Heart left ventricle (tissue), 16 donors: ENCODE data around the gene CR2. TPM values are rescaled to one million over a fixed set of nuclear protein-coding genes. Genes with fewer than 3 reads are reported as not detected.

Experiments used
- ATAC-seq, 4 donors: fragments of 200-7000 bp; cut with Tn5 transposase; one replicate each; pipeline ENCODE4 v1.9.1; 2020 to 2022; ENCODE audit warnings: moderate library complexity in 4 of 4, mild to moderate bottlenecking in 3 of 4, moderate number of reproducible peaks in 1 of 4
- DNase-seq, 5 donors: peaks; one replicate each; pipeline ENCODE4 v3.0.0-alpha.2; 2020
- H3K27ac ChIP-seq, 12 donors: fragments of 200-600 bp; sonication (generic) in 4 of 12; one replicate each; pipeline versions ENCODE4 v1.5.0 to v1.8.0; 2016 to 2022; ENCODE audit warnings: mild to moderate bottlenecking in 2 of 12
- H3K27me3 ChIP-seq, 9 donors: fragments of 200-600 bp; sonication (generic) in 2 of 9; one replicate each; pipeline versions ENCODE4 v1.5.1 to v1.8.0; 2016 to 2022; ENCODE audit warnings: mild to moderate bottlenecking in 3 of 9
- H3K36me3 ChIP-seq, 9 donors: fragments of 200-600 bp; sonication (generic) in 2 of 9; one replicate each; pipeline versions ENCODE4 v1.5.0 to v1.8.0; 2018 to 2022; ENCODE audit warnings: mild to moderate bottlenecking in 2 of 9
- H3K4me1 ChIP-seq, 12 donors: fragments of 200-600 bp; sonication (generic) in 4 of 12; one replicate each; pipeline versions ENCODE4 v1.5.0 to v1.8.0; 2016 to 2022; ENCODE audit warnings: mild to moderate bottlenecking in 3 of 12
- H3K4me3 ChIP-seq, 12 donors: fragments of 200-600 bp; sonication (generic) in 4 of 12; one replicate each; pipeline versions ENCODE4 v1.5.0 to v1.8.0; 2017 to 2022; ENCODE audit warnings: mild to moderate bottlenecking in 9 of 12, moderate library complexity in 4 of 12
- H3K9me3 ChIP-seq, 12 donors: fragments of 200-600 bp; sonication (generic) in 4 of 12; one replicate each; pipeline versions ENCODE4 v1.5.0 to v1.8.0; 2016 to 2022; ENCODE audit warnings: mild to moderate bottlenecking in 1 of 12
- CTCF ChIP-seq, 12 donors: fragments of 200-600 bp; sonication (generic) in 4 of 12; IDR thresholded peaks; one replicate each; pipeline versions ENCODE4 v1.5.0 to v1.8.0; 2018 to 2022; ENCODE audit warnings: antibody characterized with exemption in 12 of 12, mild to moderate bottlenecking in 5 of 12
- POLR2A ChIP-seq, 2 donors: fragments of 450-650 bp; IDR thresholded peaks; one replicate each; pipeline ENCODE4 v1.6.1; 2017; ENCODE audit warnings: antibody characterized with exemption in 2 of 2, mild to moderate bottlenecking in 2 of 2, moderate library complexity in 2 of 2
- WGBS, 4 donors: extraction: QIAGEN DNeasy Blood & Tissue Kit in 2 of 4; methylation state at CpG; one replicate each; pipeline versions ENCODE4 v1.1.5 to v1.1.7; 2013 to 2018; 5-methylcytosine and 5-hydroxymethylcytosine counted together
- intact Hi-C, 10 donors: fragments of 100-400 bp; cut with DNase I; formaldehyde crosslinking; loops; one replicate each; pipeline versions ENCODE4 v1.11.1 to v1.14.2; 2022
- long read RNA-seq, 3 donors: library from polyadenylated mRNA; unstranded; transcript quantifications; one replicate each; pipeline ENCODE4 v2.0.0, GENCODE V29; 2020 to 2021
- polyA plus RNA-seq, 2 donors: library from polyadenylated mRNA; stranded (reverse); fragments of 200-250 nt; gene quantifications; one replicate each; pipeline ENCODE4 v1.2.3, GENCODE V29; 2013
- total RNA-seq, 9 donors: library from RNA; depleted of rRNA in 2 of 9; stranded (reverse); fragments of >200 nt in 2 of 9; fragmentation: NEBNext Ultra II Directional in 3 of 9; extraction: Animal tissue kit (Norgen Biotek cat#: 25700) in 3 of 9; gene quantifications; one replicate each; pipeline versions ENCODE4 v1.1.0 to v1.2.4, GENCODE V29; 2016 to 2023
- donor health status: ischemic (EF 13 %, LVEDD 7.1; RV severe dilation, severe dysfunction).
- donor health status: healthy with polysubstance abuse.
- donor health status: DM: no; HTN: yes; CAD: no.
- donor health status: DM: no; HTN: no; CAD: no.
- donor health status: ischemic (EF 25% LVEDD 6.9; RV normal size, moderate dysfunction).
- donor health status: ischemic (EF 25% LVEDD 5.7; RV mildly dilated, moderate dysfunction).
- donor health status: healthy.
- donor health status: DM: yes; HTN: yes; CAD: no.
- donor health status: ischemic (EF 35%, LVEDD 5.7; RV mildly dilated, moderate dysfunction).
- donor health status: nonischemic (EF 11% LVEDD 7.7; RV severe dilation, severe dysfunction).
- donor health status: DM: yes; HTN: yes; CAD: no.
- donor health status: PGD.
- donor health status: ischemic (EF 29% LVEDD 5.4; RV normal size, mild dysfunction).
- donor health status: nonischemic (EF 23%, LVEDD 6.1; RV moderate dilation, normal function).

The CR2 gene
- total RNA-seq = under 1 TPM in 1 of 9 donors, not detected in 8; 0.09 TPM
- polyA plus RNA-seq = under 1 TPM in 1 of 2 donors, not detected in 1; 0.03 TPM
- long read RNA-seq, donor 1 = 0 reads
- long read RNA-seq, donor 2 = 0 reads
- long read RNA-seq, donor 3 = 0 reads

GRCh38 chr1:207454046-207454964, at the start of gene CR2:
CR2 (plus strand) TSS chr1:207454328; CDS start chr1:207454419, 91 bp downstream.
- DNase-seq = peak in 3 of 5 donors; percentile 6 to 61 (median 16)
- intact Hi-C loops = no loop called here
- peak in 3 of 4 donors; percentile 49 to 75 (median 53) for ATAC-seq

GRCh38 chr1:207404849-207405525, 49.1 kb upstream of the CR2 start:
- Histone ChIP-seq H3K4me1 (peaks cover 0 to 24% (median 0%) of the 10 kb centered on the region in 12 donors), H3K27me3 (peaks cover 0 to 7% (median 0%) of the 10 kb centered on the region in 9 donors), H3K36me3 (no peaks in the 10 kb centered on the region), H3K27ac (no peak overlapping the region), H3K9me3 (no peaks in the 10 kb centered on the region), H3K4me3 (no peak overlapping the region)
- intact Hi-C loops = loop anchor here (1.0 to 10.0 kb wide), 15 partner anchors 80 to 323 kb away; partner anchors contain the start of genes C4BPB (in 2 of the 10) and CD55 (in 1 of the 10)
- no peak for DNase-seq
- WGBS, 4 donors = 80 to 81% (median 80%) methylated on average over 6 of the region's 6 CpGs
- TF ChIP-seq POLR2A (IDR thresholded peaks at IDR 0.05) (no peak), CTCF (IDR thresholded peaks at IDR 0.05) (peak; percentile 64 to 88 (median 78))
- ATAC-seq = peak in 3 of 4 donors; percentile 57 to 82 (median 70)

More at GRCh38 chr1:207454046-207454964, at the start of gene CR2:
- Histone ChIP-seq H3K27ac (no peak within 1 kb of the TSS), H3K27me3 (peaks cover 19 to 65% (median 29%) of the 10 kb centered on the region in 9 donors), H3K36me3 (no peaks in the 10 kb centered on the region), H3K4me3 (peak within 1 kb of the TSS; percentile 14 to 56 (median 38)), H3K9me3 (no peaks in the 10 kb centered on the region), H3K4me1 (peaks cover 2 to 16% (median 10%) of the 10 kb centered on the region in 12 donors)
- 2 to 3% (median 2%) methylated on average over 40 to 75 of the region's 75 CpGs for WGBS, 4 donors
- TF ChIP-seq CTCF (IDR thresholded peaks at IDR 0.05) (peak in 1 of 12 donors; percentile 25), POLR2A (IDR thresholded peaks at IDR 0.05) (no peak)

GRCh38 chr1:207405814-207406213, 48.3 kb upstream of the CR2 start:
- ATAC-seq = no peak
- Histone ChIP-seq H3K9me3 (no peaks in the 10 kb centered on the region), H3K27me3 (peaks cover 0 to 7% (median 0%) of the 10 kb centered on the region in 9 donors), H3K4me1 (peaks cover 0 to 24% (median 0%) of the 10 kb centered on the region in 12 donors), H3K27ac (peak overlapping the region in 1 of 12 donors; percentile 78), H3K4me3 (no peak overlapping the region), H3K36me3 (no peaks in the 10 kb centered on the region)
- no peak for DNase-seq
- intact Hi-C loops = loop anchor here (1.0 to 10.0 kb wide), 13 partner anchors 81 to 324 kb away; partner anchors contain the start of genes C4BPB (in 1 of the 10) and CD55 (in 1 of the 10)
- TF ChIP-seq CTCF (IDR thresholded peaks at IDR 0.05) (no peak), POLR2A (IDR thresholded peaks at IDR 0.05) (no peak)
